NT2/D1 (cell line): ENCODE data around the gene AKT3.

ENCODE experiments used
- DNase-seq: peaks from one replicate; pipeline ENCODE4 v3.0.0-alpha.2; 2011; ENCODE audit warnings: low read depth, low spot score
- H3K27me3 ChIP-seq: 2 replicates; pipeline ENCODE4 v1.6.0; 2011; ENCODE audit warnings: mild to moderate bottlenecking; ENCODE audit not compliant: insufficient read length, insufficient read depth
- H3K36me3 ChIP-seq: 2 replicates; pipeline ENCODE4 v1.6.1; 2011; ENCODE audit warnings: mild to moderate bottlenecking, low read length, mixed read lengths; ENCODE audit not compliant: insufficient read depth, insufficient read length
- H3K4me1 ChIP-seq: 2 replicates; pipeline ENCODE4 v1.5.1; 2011; ENCODE audit not compliant: insufficient read depth, insufficient read length
- H3K4me3 ChIP-seq: 2 replicates; pipeline ENCODE4 v1.5.1; 2011; ENCODE audit warnings: low read depth; ENCODE audit not compliant: insufficient read length
- H3K9ac ChIP-seq: 2 replicates; pipeline ENCODE4 v1.6.0; 2011; ENCODE audit warnings: low read depth; ENCODE audit not compliant: insufficient read length
- H3K9me3 ChIP-seq: 2 replicates; pipeline ENCODE4 v1.5.1; 2011; ENCODE audit warnings: mild to moderate bottlenecking, low read length; ENCODE audit not compliant: insufficient read depth
- SUZ12 ChIP-seq: IDR thresholded peaks from 2 replicates; pipeline ENCODE4 v1.6.1; 2011; ENCODE audit not compliant: insufficient read length, insufficient read depth; ENCODE audit errors: extremely low read depth
- YY1 ChIP-seq: IDR thresholded peaks from 2 replicates; pipeline ENCODE4 v1.6.1; 2011; ENCODE audit not compliant: insufficient read length, insufficient read depth
- ZNF274 ChIP-seq: IDR thresholded peaks from 2 replicates; pipeline ENCODE4 v1.6.1; 2011; ENCODE audit warnings: mild to moderate bottlenecking, low read depth, low read length

Gene AKT3

GRCh38 chr1:243441601-243442000 is 408.4 kb downstream of the AKT3 start:
- Histone ChIP-seq H3K4me1 (no peaks in the 10 kb centered on the region), H3K4me3 (no peak overlapping the region), H3K9ac (no peak overlapping the region), H3K27me3 (no peaks in the 10 kb centered on the region), H3K9me3 (no peaks in the 10 kb centered on the region), H3K36me3 (no peaks in the 10 kb centered on the region)
- no peak for TF ChIP-seq ZNF274
- no peak for TF ChIP-seq YY1
- no peak for TF ChIP-seq SUZ12
- DNase-seq = no peak

DNA sequence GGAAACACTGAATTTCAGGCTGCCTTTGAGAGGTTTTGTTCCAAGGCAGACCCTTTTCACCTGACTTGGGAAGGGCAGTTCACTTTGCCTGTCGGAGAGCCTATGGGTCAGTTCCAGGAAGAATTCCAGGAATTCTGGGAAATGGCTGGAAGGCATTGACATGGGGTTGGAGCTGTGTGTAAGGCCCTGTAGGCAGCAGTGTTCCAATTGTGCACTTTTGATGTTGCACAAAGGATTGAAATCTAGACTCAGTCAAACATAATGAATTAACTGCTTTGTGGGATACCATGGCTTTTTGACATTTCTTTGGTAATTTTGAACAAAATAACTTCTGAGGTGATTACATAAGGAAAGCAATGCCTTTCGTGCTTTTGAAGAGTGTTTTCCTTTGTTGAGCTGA is 409.6 kb downstream of the AKT3 start:
- TF ChIP-seq YY1 (no peak), ZNF274 (no peak), SUZ12 (no peak)
- no peaks in the 10 kb centered on the region for H3K27me3 ChIP-seq
- no peaks in the 10 kb centered on the region for H3K4me1 ChIP-seq
- H3K9ac ChIP-seq = no peak overlapping the region
- H3K4me3 ChIP-seq = no peak overlapping the region
- peak; percentile 67 for DNase-seq
- no peaks in the 10 kb centered on the region for H3K36me3 ChIP-seq
- no peaks in the 10 kb centered on the region for H3K9me3 ChIP-seq

GRCh38 chr1:243438815-243439214 is 411.2 kb downstream of the AKT3 start:
- DNase-seq = no peak
- Histone ChIP-seq H3K36me3 (no peaks in the 10 kb centered on the region), H3K9me3 (no peaks in the 10 kb centered on the region), H3K4me1 (no peaks in the 10 kb centered on the region), H3K9ac (no peak overlapping the region), H3K27me3 (no peaks in the 10 kb centered on the region), H3K4me3 (no peak overlapping the region)
- no peak for TF ChIP-seq YY1
- TF ChIP-seq ZNF274 = no peak
- no peak for TF ChIP-seq SUZ12
